Measurements from ENCODE around the gene FAM110D. TPM values are rescaled to one million over a fixed set of nuclear protein-coding genes. Genes with fewer than 3 reads are reported as not detected.

Gene FAM110D
- total and polyA plus RNA-seq, 10 of the 15 experiments (the other 5 are each of a cell fraction or from before 2014, with no cell fraction given), result 0.06 TPM; not detected in 9

DNA sequence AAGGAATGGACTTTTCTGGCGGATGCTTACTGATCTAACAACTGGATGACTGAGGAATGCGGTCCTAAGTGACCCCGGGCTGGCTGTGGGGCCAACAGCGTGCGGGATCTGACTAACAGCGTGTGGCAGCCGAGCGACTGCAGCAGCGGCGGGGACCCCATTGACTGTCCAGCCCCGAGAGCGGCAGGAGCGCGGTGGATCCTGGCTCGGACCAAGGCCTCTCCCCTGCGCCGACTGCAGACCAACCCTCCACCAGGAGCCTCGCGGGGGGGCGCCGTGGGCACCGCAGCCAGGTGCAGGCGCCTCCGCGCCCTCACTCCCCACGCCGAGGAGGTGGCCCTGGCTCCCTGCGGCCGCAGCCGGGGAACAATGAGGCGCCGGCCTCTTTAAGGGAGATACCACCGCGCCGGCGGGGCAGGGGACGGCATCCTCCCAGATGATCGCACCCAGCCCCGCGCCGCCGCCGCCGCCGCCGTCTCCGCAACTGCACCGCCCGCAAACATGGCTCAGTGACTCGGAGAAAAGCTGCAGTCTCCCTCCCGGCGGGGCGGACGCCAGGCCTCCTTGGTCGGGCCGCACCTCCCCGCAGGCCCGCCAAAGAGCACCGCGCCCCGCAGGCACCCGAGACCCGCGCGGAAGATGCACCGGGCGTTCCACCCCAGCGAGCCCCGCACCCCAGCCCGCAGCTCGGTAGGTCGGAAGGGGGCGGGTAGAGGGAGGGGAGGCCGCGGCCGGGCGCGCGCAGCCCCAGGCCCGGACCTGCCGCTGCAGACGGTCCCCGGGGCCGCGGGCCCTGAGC lies 47.9 kb upstream of the FAM110D start (continued):
- TF ChIP-seq, protein P1, sequence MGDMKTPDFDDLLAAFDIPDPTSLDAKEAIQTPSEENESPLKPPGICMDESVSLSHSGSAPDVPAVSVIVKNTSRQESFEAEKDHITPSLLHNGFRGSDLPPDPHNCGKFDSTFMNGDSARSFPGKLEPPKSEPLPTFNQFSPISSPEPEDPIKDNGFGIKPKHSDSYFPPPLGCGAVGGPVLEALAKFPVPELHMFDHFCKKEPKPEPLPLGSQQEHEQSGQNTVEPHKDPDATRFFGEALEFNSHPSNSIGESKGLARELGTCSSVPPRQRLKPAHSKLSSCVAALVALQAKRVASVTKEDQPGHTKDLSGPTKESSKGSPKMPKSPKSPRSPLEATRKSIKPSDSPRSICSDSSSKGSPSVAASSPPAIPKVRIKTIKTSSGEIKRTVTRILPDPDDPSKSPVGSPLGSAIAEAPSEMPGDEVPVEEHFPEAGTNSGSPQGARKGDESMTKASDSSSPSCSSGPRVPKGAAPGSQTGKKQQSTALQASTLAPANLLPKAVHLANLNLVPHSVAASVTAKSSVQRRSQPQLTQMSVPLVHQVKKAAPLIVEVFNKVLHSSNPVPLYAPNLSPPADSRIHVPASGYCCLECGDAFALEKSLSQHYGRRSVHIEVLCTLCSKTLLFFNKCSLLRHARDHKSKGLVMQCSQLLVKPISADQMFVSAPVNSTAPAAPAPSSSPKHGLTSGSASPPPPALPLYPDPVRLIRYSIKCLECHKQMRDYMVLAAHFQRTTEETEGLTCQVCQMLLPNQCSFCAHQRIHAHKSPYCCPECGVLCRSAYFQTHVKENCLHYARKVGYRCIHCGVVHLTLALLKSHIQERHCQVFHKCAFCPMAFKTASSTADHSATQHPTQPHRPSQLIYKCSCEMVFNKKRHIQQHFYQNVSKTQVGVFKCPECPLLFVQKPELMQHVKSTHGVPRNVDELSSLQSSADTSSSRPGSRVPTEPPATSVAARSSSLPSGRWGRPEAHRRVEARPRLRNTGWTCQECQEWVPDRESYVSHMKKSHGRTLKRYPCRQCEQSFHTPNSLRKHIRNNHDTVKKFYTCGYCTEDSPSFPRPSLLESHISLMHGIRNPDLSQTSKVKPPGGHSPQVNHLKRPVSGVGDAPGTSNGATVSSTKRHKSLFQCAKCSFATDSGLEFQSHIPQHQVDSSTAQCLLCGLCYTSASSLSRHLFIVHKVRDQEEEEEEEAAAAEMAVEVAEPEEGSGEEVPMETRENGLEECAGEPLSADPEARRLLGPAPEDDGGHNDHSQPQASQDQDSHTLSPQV (IDR thresholded peaks at IDR 0.05), result no peak
- TF ChIP-seq JUNB (IDR thresholded peaks at IDR 0.05) (no peak), BRCA1 (IDR thresholded peaks at IDR 0.05; ENCODE audit: low read depth, low read length) (no peak), SREBF2 (IDR thresholded peaks at IDR 0.05; ENCODE audit: low read length) (no peak), CBX5 (IDR thresholded peaks at IDR 0.05; ENCODE audit: low read depth) (no peak), SIX5 (IDR thresholded peaks at IDR 0.05; ENCODE audit: low read depth, low read length, severe bottlenecking) (no peak), CREM (IDR thresholded peaks at IDR 0.05; ENCODE audit: low read depth) (0 out of 2 replicates have a peak, but pooled peaks have one; percentile 20), MTA2 (IDR thresholded peaks at IDR 0.05; ENCODE audit: low read depth) (no peak), KDM1A (IDR thresholded peaks at IDR 0.05; ENCODE audit: borderline replicate concordance) (no peak), NRF1 (conservative IDR thresholded peaks at IDR 0.05; ENCODE audit: low read depth, low read length) (no peak), TCF3 (IDR thresholded peaks at IDR 0.05; ENCODE audit: borderline replicate concordance, insufficient read depth, low read depth, low read length) (peak; percentile 62; the same call in 1 of the 2 replicates), POU2F2 (IDR thresholded peaks at IDR 0.05; ENCODE audit: borderline replicate concordance, low read depth, low read length) (no peak), EP300 (IDR thresholded peaks at IDR 0.05; ENCODE audit: borderline replicate concordance in 1 of 2, control insufficient read depth in 1 of 2, low read depth in 2 of 2, low read length in 2 of 2) (no peak), TARDBP (IDR thresholded peaks at IDR 0.05; ENCODE audit: borderline replicate concordance) (no peak)
- TF ChIP-seq, protein P2, sequence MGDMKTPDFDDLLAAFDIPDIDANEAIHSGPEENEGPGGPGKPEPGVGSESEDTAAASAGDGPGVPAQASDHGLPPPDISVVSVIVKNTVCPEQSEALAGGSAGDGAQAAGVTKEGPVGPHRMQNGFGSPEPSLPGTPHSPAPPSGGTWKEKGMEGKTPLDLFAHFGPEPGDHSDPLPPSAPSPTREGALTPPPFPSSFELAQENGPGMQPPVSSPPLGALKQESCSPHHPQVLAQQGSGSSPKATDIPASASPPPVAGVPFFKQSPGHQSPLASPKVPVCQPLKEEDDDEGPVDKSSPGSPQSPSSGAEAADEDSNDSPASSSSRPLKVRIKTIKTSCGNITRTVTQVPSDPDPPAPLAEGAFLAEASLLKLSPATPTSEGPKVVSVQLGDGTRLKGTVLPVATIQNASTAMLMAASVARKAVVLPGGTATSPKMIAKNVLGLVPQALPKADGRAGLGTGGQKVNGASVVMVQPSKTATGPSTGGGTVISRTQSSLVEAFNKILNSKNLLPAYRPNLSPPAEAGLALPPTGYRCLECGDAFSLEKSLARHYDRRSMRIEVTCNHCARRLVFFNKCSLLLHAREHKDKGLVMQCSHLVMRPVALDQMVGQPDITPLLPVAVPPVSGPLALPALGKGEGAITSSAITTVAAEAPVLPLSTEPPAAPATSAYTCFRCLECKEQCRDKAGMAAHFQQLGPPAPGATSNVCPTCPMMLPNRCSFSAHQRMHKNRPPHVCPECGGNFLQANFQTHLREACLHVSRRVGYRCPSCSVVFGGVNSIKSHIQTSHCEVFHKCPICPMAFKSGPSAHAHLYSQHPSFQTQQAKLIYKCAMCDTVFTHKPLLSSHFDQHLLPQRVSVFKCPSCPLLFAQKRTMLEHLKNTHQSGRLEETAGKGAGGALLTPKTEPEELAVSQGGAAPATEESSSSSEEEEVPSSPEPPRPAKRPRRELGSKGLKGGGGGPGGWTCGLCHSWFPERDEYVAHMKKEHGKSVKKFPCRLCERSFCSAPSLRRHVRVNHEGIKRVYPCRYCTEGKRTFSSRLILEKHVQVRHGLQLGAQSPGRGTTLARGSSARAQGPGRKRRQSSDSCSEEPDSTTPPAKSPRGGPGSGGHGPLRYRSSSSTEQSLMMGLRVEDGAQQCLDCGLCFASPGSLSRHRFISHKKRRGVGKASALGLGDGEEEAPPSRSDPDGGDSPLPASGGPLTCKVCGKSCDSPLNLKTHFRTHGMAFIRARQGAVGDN (IDR thresholded peaks at IDR 0.05), result no peak
- TF ChIP-seq, protein P3, sequence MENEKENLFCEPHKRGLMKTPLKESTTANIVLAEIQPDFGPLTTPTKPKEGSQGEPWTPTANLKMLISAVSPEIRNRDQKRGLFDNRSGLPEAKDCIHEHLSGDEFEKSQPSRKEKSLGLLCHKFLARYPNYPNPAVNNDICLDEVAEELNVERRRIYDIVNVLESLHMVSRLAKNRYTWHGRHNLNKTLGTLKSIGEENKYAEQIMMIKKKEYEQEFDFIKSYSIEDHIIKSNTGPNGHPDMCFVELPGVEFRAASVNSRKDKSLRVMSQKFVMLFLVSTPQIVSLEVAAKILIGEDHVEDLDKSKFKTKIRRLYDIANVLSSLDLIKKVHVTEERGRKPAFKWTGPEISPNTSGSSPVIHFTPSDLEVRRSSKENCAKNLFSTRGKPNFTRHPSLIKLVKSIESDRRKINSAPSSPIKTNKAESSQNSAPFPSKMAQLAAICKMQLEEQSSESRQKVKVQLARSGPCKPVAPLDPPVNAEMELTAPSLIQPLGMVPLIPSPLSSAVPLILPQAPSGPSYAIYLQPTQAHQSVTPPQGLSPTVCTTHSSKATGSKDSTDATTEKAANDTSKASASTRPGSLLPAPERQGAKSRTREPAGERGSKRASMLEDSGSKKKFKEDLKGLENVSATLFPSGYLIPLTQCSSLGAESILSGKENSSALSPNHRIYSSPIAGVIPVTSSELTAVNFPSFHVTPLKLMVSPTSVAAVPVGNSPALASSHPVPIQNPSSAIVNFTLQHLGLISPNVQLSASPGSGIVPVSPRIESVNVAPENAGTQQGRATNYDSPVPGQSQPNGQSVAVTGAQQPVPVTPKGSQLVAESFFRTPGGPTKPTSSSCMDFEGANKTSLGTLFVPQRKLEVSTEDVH (IDR thresholded peaks at IDR 0.05; ENCODE audit: low read depth, partially characterized antibody), result no peak
